ENCODE results near the gene MACROD1.

MACROD1 gene

DNA sequence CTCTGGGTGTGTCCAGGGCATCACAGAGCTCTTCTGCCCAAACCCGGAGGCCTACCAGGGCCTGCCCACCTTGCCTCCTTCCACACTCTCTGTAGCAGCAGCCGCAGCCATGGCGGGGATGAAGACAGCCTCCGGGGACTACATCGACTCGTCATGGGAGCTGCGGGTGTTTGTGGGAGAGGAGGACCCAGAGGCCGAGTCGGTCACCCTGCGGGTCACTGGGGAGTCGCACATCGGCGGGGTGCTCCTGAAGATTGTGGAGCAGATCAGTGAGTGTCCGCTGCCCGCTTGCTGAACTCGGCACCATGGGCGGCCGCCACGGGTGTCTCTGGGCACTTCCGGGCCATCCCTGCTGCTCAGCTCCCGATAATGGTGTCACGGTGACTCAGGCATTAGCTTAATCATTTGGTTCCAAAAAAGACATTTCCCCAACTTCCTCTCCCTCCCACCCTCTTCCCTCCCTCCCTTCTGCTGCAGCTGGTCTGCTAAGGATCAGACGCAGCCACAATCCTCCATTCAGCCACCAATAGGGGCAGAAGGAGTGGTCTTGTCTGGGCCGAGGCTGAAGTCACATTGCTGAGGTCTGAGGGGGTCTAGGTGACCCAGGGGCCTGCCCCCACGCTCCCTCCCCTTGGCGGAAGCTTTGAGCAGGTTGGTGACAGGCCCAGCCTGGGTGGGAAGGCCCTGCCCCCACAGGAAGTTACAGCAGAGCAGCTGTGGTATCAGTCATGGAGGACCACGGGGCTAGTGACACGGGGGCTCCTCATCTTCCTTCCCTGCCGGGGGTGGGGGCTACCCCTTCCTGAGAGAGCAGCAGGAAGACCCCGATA lies 41.6 kb upstream of the MACROD1 start:
- TF ChIP-seq, protein P1, sequence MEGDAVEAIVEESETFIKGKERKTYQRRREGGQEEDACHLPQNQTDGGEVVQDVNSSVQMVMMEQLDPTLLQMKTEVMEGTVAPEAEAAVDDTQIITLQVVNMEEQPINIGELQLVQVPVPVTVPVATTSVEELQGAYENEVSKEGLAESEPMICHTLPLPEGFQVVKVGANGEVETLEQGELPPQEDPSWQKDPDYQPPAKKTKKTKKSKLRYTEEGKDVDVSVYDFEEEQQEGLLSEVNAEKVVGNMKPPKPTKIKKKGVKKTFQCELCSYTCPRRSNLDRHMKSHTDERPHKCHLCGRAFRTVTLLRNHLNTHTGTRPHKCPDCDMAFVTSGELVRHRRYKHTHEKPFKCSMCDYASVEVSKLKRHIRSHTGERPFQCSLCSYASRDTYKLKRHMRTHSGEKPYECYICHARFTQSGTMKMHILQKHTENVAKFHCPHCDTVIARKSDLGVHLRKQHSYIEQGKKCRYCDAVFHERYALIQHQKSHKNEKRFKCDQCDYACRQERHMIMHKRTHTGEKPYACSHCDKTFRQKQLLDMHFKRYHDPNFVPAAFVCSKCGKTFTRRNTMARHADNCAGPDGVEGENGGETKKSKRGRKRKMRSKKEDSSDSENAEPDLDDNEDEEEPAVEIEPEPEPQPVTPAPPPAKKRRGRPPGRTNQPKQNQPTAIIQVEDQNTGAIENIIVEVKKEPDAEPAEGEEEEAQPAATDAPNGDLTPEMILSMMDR (IDR thresholded peaks at IDR 0.05; ENCODE audit: low read depth, low read length, missing control alignments): no peak
- H3K4me3 ChIP-seq (replicated peaks; ENCODE audit: low read depth, low read length): no peak overlapping the region
- DNase-seq (ENCODE audit: extremely low read depth, low read depth): peak; percentile 55

DNA sequence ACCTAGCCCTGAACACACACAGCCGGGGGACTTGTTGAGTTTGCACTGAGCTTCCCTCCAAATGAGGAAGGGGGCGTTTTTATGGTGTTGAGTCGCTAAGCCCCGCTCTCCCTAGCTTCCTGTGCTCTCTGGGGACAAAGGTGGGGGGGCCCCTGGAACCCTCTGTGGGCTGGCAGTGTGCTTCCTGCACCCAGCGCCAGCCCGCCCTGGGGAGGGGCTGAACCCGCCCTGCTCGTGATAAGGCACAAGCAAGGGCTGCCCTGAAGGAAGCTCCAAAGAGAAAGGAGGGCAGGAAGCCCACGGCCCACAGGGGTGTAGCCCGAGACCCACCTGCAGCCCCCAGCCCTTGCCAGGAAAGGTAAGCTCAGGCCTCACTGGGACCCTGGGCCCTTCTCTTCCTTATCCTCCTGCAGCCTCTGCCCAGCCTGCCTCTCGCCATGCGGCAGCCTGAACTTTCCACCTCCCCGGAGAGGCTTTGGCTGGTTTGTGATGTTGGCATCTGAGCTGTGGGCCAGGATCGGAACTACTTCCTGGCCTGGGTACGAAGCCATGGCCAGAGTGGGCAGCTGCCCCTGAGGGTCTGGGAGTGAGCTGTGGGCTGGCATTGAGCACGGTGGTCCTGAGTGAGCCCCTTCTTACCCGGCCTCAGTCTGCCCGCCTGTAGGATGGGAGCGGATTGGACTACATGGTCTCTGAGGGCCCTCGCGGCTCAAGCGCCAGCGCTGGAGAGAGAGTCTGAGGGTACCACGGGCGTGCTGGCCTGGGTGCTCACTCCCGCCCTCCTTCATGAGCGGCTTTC lies 40.7 kb upstream of the MACROD1 start, which contains the start of gene FERMT3:
FERMT3 (plus strand) TSS at position 265 of the 799 bp plus-strand sequence. CDS start 644 bp downstream, outside the sequence.
- TF ChIP-seq, protein P1 (IDR thresholded peaks at IDR 0.05; ENCODE audit: low read depth, low read length, missing control alignments): no peak
- no peak for DNase-seq (ENCODE audit: extremely low read depth, low read depth)
- H3K4me3 ChIP-seq (replicated peaks; ENCODE audit: low read depth, low read length): no peak within 1 kb of the TSS

DNA sequence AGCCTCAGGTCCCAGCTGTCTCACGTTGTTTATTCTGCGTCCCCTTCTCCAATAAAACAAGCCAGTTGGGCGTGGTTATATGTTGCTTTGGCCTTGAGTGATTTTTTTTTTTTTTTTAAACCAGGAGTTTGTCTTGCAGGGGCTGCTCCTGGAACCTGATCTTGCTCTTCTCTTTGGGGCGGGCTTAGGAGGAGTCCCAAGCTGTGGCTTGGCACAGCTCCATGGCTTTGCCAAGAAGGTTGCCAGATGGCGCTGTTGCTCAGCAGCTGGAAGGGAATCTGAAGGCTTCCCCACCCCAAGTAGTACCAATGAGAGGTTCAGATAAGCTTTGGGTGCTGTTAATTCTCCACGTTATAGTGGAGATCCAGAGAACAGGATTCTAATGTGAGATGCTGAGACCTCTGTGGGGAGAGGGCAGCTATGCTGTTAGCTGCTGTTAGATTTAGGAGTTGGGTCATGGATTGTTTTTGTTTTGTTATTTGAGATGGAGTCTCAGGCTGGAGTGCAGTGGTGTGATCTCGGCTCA lies 38.6 kb upstream of the MACROD1 start:
- DNase-seq (ENCODE audit: extremely low read depth, low read depth): peak; percentile 96
- TF ChIP-seq, protein P1 (IDR thresholded peaks at IDR 0.05; ENCODE audit: low read depth, low read length, missing control alignments): peak; percentile 78
- H3K4me3 ChIP-seq (replicated peaks; ENCODE audit: low read depth, low read length): no peak overlapping the region

DNA sequence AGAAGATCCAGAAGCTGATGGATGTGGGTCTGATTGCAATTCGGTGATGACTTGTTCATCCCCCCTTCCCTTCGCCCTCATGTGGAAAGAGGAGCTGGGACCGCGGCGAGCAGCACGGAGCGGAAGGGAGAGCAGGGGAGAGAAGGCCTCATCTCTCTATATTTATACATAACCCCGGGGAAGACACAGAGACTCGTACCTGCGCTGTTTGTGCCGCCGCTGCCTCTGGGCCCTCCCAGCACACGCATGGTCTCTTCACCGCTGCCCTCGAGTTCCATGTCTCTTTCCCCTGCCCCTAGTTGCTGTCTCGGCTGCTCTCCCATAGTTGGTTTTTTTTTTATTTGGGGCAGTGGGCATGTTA lies 38.1 kb upstream of the MACROD1 start:
- no peak for DNase-seq (ENCODE audit: extremely low read depth, low read depth)
- TF ChIP-seq, protein P1 (IDR thresholded peaks at IDR 0.05; ENCODE audit: low read depth, low read length, missing control alignments): no peak
- H3K4me3 ChIP-seq (replicated peaks; ENCODE audit: low read depth, low read length): no peak overlapping the region

DNA sequence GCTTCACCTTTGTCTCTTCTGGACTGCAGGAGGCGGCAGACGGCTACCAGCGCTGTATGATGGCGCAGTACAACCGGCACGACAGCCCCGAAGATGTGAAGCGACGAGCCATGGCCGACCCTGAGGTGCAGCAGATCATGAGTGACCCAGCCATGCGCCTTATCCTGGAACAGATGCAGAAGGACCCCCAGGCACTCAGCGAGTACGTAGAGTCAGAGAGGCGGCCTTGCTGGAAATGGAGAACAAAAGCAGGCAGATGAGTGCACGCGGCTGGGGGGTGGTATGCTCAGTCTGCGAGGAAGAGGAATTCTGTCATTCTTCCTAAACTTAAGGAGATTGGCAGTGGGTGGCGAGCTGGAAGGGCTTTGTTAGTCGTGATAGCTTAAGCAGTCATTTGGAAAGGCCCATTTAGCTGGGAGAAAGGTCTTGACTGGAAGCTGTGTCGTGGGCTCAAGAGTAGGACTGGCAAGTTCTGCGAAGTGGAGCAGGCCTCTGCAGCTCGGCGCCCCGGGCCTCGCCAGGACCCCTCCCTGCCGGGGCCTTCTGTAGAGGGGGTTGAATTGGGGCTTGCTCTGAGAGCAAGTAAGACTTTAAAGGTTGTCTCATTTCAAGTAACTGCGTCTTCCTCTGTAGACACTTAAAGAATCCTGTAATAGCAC lies 37.6 kb upstream of the MACROD1 start:
- TF ChIP-seq, protein P1 (IDR thresholded peaks at IDR 0.05; ENCODE audit: low read depth, low read length, missing control alignments): no peak
- no peak for DNase-seq (ENCODE audit: extremely low read depth, low read depth)

DNA sequence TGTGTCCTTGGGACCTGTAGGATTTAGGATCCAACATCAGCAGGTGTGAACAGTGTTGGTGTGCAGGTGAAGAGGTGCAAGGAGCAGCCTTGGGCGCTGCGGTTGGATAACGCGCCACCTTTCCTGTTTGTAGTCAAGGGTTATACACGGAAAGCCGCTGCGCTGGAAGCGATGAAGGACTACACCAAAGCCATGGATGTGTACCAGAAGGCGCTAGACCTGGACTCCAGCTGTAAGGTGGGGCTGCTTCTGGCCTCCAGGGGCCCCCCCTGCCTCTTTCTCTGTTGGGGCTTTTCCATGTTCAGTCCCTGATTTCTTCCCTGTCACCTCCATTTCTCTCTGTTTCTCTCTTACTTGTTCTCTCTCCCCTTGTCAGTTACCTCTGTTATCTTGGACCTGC lies 37.1 kb upstream of the MACROD1 start:
- no peak overlapping the region for H3K4me3 ChIP-seq (replicated peaks; ENCODE audit: low read depth, low read length)
- TF ChIP-seq, protein P1 (IDR thresholded peaks at IDR 0.05; ENCODE audit: low read depth, low read length, missing control alignments): no peak
- no peak for DNase-seq (ENCODE audit: extremely low read depth, low read depth)

More for the DNA sequence above, 37.6 kb upstream of the MACROD1 start:
- no peak overlapping the region for H3K4me3 ChIP-seq (replicated peaks; ENCODE audit: low read depth, low read length)
